GM23338 (cell line): Measurements from ENCODE around the gene TNIP2.

ENCODE experiments used
- CTCF ChIP-seq, 2 experiments: fragments of 200-600 bp in 1 of 2; sonication (generic) in 1 of 2; conservative IDR thresholded peaks; 2 replicates each; pipeline versions ENCODE4 v1.5.1 to v1.6.1; 2016 to 2017; ENCODE audit warnings: antibody characterized with exemption in 2 of 2, low read depth in 2 of 2, mild to moderate bottlenecking in 2 of 2, moderate library complexity in 1 of 2
- EZH2 ChIP-seq: fragments of 200-600 bp; sonication (generic); IDR thresholded peaks from one replicate; pipeline ENCODE4 v1.8.0; 2017; ENCODE audit warnings: antibody characterized with exemption, mild to moderate bottlenecking, low read depth; ENCODE audit not compliant: unreplicated experiment
- POLR2AphosphoS5 ChIP-seq: IDR thresholded peaks from 2 replicates; pipeline ENCODE4 v1.6.1; 2016; ENCODE audit warnings: antibody characterized with exemption, low read depth
- REST ChIP-seq: IDR thresholded peaks from one replicate; pipeline ENCODE4 v1.6.1; 2018; ENCODE audit warnings: antibody characterized with exemption; ENCODE audit not compliant: unreplicated experiment

GRCh38 chr4:2800691-2801596 lies 44.8 kb upstream of the TNIP2 start:
- no peak for TF ChIP-seq CTCF (conservative IDR thresholded peaks at IDR 0.05; ENCODE audit: low read depth in 2 of 2)
- no peak for TF ChIP-seq POLR2AphosphoS5
- TF ChIP-seq EZH2: no peak
- TF ChIP-seq REST: no peak
